Inferior parietal cortex (tissue), 1 donor: Measurements from ENCODE around the gene SP6.
A peak's percentile ranks its signal among the peaks of the same experiment; 100 is the strongest.

ENCODE experiments used
- DNase-seq: peaks from one replicate; pipeline ENCODE4 v3.0.0-alpha.2; 2016; ENCODE audit errors: extremely low spot score

The SP6 gene

GRCh38 chr17:47850692-47851573 is at the start of gene SP6:
Gene SP6, minus strand, starts transcription at chr17:47851163. Its CDS starts 2,734 bp downstream, at chr17:47848429.
- DNase-seq, result no peak

- no peak for DNase-seq
Measured at GRCh38 chr17:47899643-47900042, 48.7 kb upstream of the SP6 start.

- DNase-seq, result no peak
Measured at GRCh38 chr17:47898241-47898640, 47.3 kb upstream of the SP6 start.

GRCh38 chr17:47897561-47897960 is 46.6 kb upstream of the SP6 start:
- DNase-seq, result no peak

- DNase-seq, result peak; percentile 15
Measured at GRCh38 chr17:47896672-47897490, 45.9 kb upstream of the SP6 start.

- peak; percentile 100 for DNase-seq
Measured at GRCh38 chr17:47895856-47896671, 45.1 kb upstream of the SP6 start, which contains the start of gene SP2. Gene SP2, plus strand, starts transcription at chr17:47896236. Its CDS starts 51 bp downstream, at chr17:47896287.

- DNase-seq, result no peak
Measured at GRCh38 chr17:47895347-47895855, 44.4 kb upstream of the SP6 start.

GRCh38 chr17:47894498-47895346 is 43.8 kb upstream of the SP6 start:
- DNase-seq, result peak; percentile 41

GRCh38 chr17:47891545-47892088 is 40.7 kb upstream of the SP6 start:
- no peak for DNase-seq

- DNase-seq, result peak; percentile 76
Measured at GRCh38 chr17:47889734-47890529, 39.0 kb upstream of the SP6 start.

- no peak for DNase-seq
Measured at GRCh38 chr17:47888293-47888692, 37.3 kb upstream of the SP6 start.

- DNase-seq, result no peak
Measured at GRCh38 chr17:47884905-47885730, 34.2 kb upstream of the SP6 start.

GRCh38 chr17:47884427-47884740 is 33.4 kb upstream of the SP6 start:
- DNase-seq, result no peak

- no peak for DNase-seq
Measured at GRCh38 chr17:47883589-47884426, 32.8 kb upstream of the SP6 start.

- no peak for DNase-seq
Measured at GRCh38 chr17:47882695-47883588, 32.0 kb upstream of the SP6 start.

- DNase-seq, result no peak
Measured at GRCh38 chr17:47882247-47882646, 31.3 kb upstream of the SP6 start.
